ENCODE data around the gene ARID2.

DNA sequence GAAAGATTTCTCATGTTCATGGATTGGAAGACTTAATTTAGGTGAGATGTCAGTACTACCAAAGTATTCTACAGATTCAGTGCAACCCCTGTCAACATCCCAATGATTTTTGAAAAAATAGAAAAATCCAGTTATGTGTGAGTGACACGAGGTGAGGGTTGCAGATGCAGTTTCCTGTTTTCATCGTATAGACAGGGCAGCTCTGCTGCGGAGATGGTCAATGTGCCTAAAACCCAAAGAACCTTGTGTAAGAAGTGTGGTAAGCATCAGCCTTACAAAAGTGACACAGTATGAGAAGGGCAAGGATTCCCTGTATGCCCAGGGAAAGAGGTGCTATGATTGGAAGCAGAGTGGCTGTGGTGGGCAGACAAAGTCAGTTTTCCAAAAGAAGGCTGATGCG lies 166.5 kb downstream of the ARID2 start:
- TF ChIP-seq, protein P1, sequence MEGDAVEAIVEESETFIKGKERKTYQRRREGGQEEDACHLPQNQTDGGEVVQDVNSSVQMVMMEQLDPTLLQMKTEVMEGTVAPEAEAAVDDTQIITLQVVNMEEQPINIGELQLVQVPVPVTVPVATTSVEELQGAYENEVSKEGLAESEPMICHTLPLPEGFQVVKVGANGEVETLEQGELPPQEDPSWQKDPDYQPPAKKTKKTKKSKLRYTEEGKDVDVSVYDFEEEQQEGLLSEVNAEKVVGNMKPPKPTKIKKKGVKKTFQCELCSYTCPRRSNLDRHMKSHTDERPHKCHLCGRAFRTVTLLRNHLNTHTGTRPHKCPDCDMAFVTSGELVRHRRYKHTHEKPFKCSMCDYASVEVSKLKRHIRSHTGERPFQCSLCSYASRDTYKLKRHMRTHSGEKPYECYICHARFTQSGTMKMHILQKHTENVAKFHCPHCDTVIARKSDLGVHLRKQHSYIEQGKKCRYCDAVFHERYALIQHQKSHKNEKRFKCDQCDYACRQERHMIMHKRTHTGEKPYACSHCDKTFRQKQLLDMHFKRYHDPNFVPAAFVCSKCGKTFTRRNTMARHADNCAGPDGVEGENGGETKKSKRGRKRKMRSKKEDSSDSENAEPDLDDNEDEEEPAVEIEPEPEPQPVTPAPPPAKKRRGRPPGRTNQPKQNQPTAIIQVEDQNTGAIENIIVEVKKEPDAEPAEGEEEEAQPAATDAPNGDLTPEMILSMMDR (conservative IDR thresholded peaks at IDR 0.05; ENCODE audit: low read depth, low read length): no peak
- TF ChIP-seq, protein P2, sequence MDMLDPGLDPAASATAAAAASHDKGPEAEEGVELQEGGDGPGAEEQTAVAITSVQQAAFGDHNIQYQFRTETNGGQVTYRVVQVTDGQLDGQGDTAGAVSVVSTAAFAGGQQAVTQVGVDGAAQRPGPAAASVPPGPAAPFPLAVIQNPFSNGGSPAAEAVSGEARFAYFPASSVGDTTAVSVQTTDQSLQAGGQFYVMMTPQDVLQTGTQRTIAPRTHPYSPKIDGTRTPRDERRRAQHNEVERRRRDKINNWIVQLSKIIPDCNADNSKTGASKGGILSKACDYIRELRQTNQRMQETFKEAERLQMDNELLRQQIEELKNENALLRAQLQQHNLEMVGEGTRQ (IDR thresholded peaks at IDR 0.05; ENCODE audit: low read depth, low read length): no peak
- TF ChIP-seq RCOR1 (IDR thresholded peaks at IDR 0.05; ENCODE audit: insufficient replicate concordance, low read length): no peak
- TF ChIP-seq POLR2A (IDR thresholded peaks at IDR 0.05; ENCODE audit: low read depth, low read length): no peak
- TF ChIP-seq CEBPB (IDR thresholded peaks at IDR 0.05; ENCODE audit: low read depth, low read length): no peak
- no peak for TF ChIP-seq MXI1 (IDR thresholded peaks at IDR 0.05; ENCODE audit: borderline replicate concordance, low read depth, low read length)
- TF ChIP-seq, protein P3, sequence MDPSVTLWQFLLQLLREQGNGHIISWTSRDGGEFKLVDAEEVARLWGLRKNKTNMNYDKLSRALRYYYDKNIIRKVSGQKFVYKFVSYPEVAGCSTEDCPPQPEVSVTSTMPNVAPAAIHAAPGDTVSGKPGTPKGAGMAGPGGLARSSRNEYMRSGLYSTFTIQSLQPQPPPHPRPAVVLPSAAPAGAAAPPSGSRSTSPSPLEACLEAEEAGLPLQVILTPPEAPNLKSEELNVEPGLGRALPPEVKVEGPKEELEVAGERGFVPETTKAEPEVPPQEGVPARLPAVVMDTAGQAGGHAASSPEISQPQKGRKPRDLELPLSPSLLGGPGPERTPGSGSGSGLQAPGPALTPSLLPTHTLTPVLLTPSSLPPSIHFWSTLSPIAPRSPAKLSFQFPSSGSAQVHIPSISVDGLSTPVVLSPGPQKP (IDR thresholded peaks at IDR 0.05; ENCODE audit: borderline replicate concordance, low read depth, low read length): no peak
- no peak for TF ChIP-seq SMC3 (IDR thresholded peaks at IDR 0.05; ENCODE audit: low read depth, low read length)
- TF ChIP-seq MAZ (IDR thresholded peaks at IDR 0.05; ENCODE audit: borderline replicate concordance, low read depth, low read length): no peak
- no peak for TF ChIP-seq FOS (IDR thresholded peaks at IDR 0.05; ENCODE audit: low read depth, low read length)
